Breast epithelium (tissue), 4 donors: ENCODE measurements around the gene ASAP2. TPM values are rescaled to one million over a fixed set of nuclear protein-coding genes. Genes with fewer than 3 reads are reported as not detected.

Experiments used
- DNase-seq, 2 donors: peaks; one replicate each; pipeline ENCODE4 v3.0.0-alpha.2; 2019; ENCODE audit warnings: low spot score in 2 of 2
- H3K27ac ChIP-seq, 2 donors: fragments of 200-600 bp; sonication (generic) in 1 of 2; one replicate each; pipeline ENCODE4 v1.5.1; 2016 to 2019; ENCODE audit warnings: mild to moderate bottlenecking in 1 of 2
- H3K27me3 ChIP-seq, 2 donors: fragments of 200-600 bp; sonication (generic) in 1 of 2; one replicate each; pipeline versions ENCODE4 v1.5.1 to v1.6.0; 2017 to 2019; ENCODE audit warnings: control low read depth in 1 of 2, mild to moderate bottlenecking in 1 of 2
- H3K36me3 ChIP-seq: fragments of 200-600 bp; one replicate; pipeline ENCODE4 v1.5.1; 2019
- H3K4me1 ChIP-seq, 2 donors: fragments of 200-600 bp; sonication (generic); one replicate each; pipeline ENCODE4 v1.5.1; 2016 to 2019; ENCODE audit warnings: control low read depth in 1 of 2
- H3K4me3 ChIP-seq, 3 donors: fragments of 200-600 bp; sonication (generic); 1 replicate in 2 of 3; 2 replicates in 1 of 3; pipeline ENCODE4 v1.5.1; 2016 to 2019; ENCODE audit warnings: mild to moderate bottlenecking in 3 of 3, moderate library complexity in 2 of 3
- H3K9me3 ChIP-seq, 2 donors: fragments of 200-600 bp; sonication (generic) in 1 of 2; one replicate each; pipeline ENCODE4 v1.5.1; 2016 to 2019; ENCODE audit warnings: control low read depth in 1 of 2
- POLR2A ChIP-seq: fragments of 450-650 bp; IDR thresholded peaks from one replicate; pipeline ENCODE4 v1.6.1; 2016; ENCODE audit warnings: antibody characterized with exemption, mild to moderate bottlenecking, moderate library complexity
- POLR2AphosphoS5 ChIP-seq, 3 donors: sonication (generic); formaldehyde crosslinking; IDR thresholded peaks; one replicate each; pipeline ENCODE4 v1.6.1; 2017; ENCODE audit warnings: antibody characterized with exemption in 3 of 3
- intact Hi-C: fragments of 100-400 bp; cut with DNase I; formaldehyde crosslinking; loops from one replicate; pipeline ENCODE4 v1.15.1; 2023; ENCODE audit warnings: low total_unique reads
- total RNA-seq, 3 donors: library from RNA; depleted of rRNA; stranded (reverse); fragments of >200 nt; gene quantifications; one replicate each; pipeline ENCODE4 v1.1.0, GENCODE V29; 2016
- TF ChIP-seq, protein P1 (sequence below), 3 donors: fragments of 450-650 bp; IDR thresholded peaks; one replicate each; pipeline ENCODE4 v1.5.1; 2016 to 2017; ENCODE audit warnings: antibody characterized with exemption in 3 of 3, mild to moderate bottlenecking in 3 of 3, moderate library complexity in 3 of 3

ASAP2 gene
- total RNA-seq, 3 donors from 2014 or later = 14.5 to 24.2 (median 21.0) TPM

DNA sequence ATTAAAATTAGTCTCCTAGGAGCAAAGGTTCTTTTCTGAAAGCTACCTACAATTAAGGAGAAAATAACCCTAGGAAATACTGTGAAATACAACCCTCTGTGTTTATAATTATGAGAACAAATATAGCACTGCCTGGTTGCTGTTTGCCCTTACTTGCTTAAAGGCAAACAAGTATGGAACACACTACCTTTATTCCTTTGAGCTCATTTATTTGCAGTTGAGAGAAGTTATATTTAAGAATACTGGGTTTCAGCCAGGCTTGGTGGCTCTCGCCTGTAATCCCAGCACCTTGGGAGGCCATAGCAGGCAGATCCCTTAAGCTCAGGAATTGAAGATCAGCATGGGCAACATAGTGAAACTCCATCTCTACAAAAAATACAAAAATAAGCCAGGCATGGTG, 244.6 kb downstream of the ASAP2 start:
- DNase-seq = no peak
- H3K36me3 ChIP-seq = no peaks in the 10 kb centered on the region
- no peak for TF ChIP-seq POLR2A
- TF ChIP-seq POLR2AphosphoS5 (IDR thresholded peaks at IDR 0.05) = no peak
- TF ChIP-seq, protein P1, sequence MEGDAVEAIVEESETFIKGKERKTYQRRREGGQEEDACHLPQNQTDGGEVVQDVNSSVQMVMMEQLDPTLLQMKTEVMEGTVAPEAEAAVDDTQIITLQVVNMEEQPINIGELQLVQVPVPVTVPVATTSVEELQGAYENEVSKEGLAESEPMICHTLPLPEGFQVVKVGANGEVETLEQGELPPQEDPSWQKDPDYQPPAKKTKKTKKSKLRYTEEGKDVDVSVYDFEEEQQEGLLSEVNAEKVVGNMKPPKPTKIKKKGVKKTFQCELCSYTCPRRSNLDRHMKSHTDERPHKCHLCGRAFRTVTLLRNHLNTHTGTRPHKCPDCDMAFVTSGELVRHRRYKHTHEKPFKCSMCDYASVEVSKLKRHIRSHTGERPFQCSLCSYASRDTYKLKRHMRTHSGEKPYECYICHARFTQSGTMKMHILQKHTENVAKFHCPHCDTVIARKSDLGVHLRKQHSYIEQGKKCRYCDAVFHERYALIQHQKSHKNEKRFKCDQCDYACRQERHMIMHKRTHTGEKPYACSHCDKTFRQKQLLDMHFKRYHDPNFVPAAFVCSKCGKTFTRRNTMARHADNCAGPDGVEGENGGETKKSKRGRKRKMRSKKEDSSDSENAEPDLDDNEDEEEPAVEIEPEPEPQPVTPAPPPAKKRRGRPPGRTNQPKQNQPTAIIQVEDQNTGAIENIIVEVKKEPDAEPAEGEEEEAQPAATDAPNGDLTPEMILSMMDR (IDR thresholded peaks at IDR 0.05) = no peak
- H3K4me3 ChIP-seq = no peak overlapping the region
- no peaks in the 10 kb centered on the region for H3K27me3 ChIP-seq
- no peaks in the 10 kb centered on the region for H3K4me1 ChIP-seq
- no peaks in the 10 kb centered on the region for H3K9me3 ChIP-seq
- no peak overlapping the region for H3K27ac ChIP-seq
- intact Hi-C loops = no loop called here

Other genes starting within 250 kb of the ASAP2 start
- 10 to 100 TPM in 2 of 3 donors, 1 to 10 TPM in 1; 6.4 to 41.0 (median 23.6) TPM for gene MBOAT2, start 203.1 kb upstream of the ASAP2 start, total RNA-seq
- 100 to 1,000 TPM in 1 of 3 donors, 10 to 100 TPM in 2; 35.7 to 271 (median 63.3) TPM for gene ITGB1BP1, start 216.7 kb downstream of the ASAP2 start, total RNA-seq
- gene CPSF3, start 216.8 kb downstream of the ASAP2 start, total RNA-seq = 10 to 100 TPM; 18.1 to 26.2 (median 23.1) TPM